TTC549 (cell line): Measurements from ENCODE around the gene IPO8.

Experiments
- FAIRE-seq: peaks from 2 replicates; lab custom pipeline; 2012; peaks lifted over from hg19 to GRCh38; lab: Jason Lieb, UNC

Gene IPO8

GRCh38 chr12:30695199-30696102 is at the start of gene IPO8:
Gene IPO8 (minus strand): TSS chr12:30695869. CDS start chr12:30695647, 222 bp downstream.
- peak; percentile 46 for FAIRE-seq

DNA sequence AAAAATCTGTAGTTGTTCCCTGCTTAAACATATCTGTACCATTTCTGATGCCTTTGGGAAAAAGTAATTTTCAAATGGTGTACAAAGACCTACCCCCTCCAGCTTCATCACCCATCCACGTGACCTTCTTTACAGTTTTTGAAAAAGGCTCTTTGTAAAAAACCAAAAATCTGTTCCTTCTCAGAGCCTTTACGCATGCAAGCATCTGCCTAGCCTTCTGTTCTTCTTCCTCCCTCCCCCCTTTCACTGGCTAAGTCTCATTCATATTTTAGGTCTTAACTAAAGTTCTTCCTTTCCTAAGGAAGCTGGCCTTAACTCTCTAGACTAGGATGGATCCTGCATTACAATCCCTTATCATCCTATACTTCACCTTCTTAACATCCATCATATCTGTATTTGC is 48.7 kb upstream of the IPO8 start:
- no peak for FAIRE-seq

GRCh38 chr12:30740274-30740673 is 44.6 kb upstream of the IPO8 start:
- no peak for FAIRE-seq

DNA sequence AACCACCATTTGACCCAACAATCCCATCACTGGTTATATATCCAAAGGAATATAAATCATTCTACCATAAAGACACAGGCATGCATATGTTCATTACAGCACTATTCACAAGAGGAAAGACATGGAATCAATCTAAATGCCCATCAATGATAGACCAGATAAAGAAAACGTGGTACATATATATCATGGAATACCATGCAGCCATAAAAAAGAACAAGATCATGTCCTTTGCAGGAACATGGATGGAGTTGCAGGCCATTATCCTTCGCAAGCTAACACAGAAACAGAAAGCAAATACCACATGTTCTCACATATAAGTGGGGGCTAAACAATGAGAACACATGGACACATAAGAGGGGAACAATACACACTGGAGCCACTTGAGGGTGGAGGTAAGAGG is 43.4 kb upstream of the IPO8 start:
- FAIRE-seq, result no peak

DNA sequence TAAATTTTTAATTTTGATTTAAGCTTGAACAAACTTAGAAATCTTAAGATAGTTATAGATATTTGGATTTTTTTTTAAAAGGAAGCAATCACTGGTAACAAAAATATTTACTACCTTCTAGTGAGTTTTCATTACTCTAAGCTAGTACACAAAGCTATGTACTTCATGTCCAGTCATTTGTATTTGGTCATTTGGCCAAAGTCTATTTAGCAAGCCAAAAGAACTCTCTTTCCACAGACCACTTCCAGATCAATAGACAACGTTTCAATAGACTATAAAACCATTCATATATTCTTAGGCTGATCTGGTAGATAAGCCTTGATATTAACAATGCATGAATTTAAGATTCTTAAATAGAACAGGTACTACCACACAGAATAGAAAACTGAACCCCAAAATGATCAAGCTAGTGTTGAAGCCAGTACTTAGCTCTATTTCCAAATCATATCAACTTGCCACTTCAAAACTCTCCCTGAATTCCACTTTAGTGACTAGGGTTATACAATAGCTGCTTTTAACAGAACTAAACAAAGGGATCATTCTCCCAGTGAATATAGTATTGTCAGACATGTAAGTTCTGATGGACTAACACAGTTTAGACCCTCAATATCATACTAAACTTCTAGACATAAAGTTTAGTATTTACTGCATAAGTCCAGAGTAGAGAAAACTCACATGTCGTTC is 37.4 kb upstream of the IPO8 start:
- no peak for FAIRE-seq

GRCh38 chr12:30730011-30730410 is 34.3 kb upstream of the IPO8 start:
- no peak for FAIRE-seq

GRCh38 chr12:30729547-30729946 is 33.9 kb upstream of the IPO8 start:
- FAIRE-seq, result no peak

- FAIRE-seq, result no peak
Observed at GRCh38 chr12:30726647-30727046, 31.0 kb upstream of the IPO8 start.

DNA sequence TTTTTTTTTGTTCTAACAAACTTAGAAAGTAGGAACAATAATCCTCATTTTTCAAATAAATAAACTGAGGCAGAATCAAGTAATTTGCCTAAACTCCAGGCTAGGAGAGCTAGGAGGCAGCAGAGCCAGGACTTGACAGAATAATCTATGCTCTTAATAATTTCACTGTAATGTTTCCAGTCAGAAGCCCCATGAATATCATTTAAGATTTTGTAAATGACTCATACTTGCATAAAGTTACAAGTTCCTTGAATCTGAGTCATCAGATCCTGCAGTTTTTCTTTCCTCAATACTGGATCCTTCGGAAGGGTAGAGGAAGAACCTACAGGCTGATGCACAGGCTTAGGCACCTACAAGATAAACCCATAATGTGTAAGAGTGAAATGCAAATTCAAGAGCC is 30.1 kb upstream of the IPO8 start:
- FAIRE-seq, result no peak

DNA sequence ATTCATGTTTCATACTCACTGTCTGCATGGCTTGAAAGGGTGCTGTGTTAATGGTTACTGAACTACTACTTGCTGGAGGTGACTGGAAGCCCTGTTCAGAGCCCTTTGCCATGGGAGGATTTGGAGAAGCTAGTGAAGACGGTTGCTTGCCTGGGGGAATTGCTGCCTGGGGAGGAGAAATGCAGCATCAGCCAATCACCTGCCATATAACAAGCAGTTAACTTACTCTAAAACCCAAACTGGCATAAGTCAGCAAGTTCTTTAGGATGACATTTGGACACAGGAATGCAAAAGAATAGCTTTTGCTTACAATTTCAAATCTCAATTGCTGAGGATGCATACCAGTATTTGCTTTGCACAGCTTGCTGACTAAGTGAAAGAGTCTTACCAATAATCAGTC is 23.4 kb upstream of the IPO8 start:
- no peak for FAIRE-seq

DNA sequence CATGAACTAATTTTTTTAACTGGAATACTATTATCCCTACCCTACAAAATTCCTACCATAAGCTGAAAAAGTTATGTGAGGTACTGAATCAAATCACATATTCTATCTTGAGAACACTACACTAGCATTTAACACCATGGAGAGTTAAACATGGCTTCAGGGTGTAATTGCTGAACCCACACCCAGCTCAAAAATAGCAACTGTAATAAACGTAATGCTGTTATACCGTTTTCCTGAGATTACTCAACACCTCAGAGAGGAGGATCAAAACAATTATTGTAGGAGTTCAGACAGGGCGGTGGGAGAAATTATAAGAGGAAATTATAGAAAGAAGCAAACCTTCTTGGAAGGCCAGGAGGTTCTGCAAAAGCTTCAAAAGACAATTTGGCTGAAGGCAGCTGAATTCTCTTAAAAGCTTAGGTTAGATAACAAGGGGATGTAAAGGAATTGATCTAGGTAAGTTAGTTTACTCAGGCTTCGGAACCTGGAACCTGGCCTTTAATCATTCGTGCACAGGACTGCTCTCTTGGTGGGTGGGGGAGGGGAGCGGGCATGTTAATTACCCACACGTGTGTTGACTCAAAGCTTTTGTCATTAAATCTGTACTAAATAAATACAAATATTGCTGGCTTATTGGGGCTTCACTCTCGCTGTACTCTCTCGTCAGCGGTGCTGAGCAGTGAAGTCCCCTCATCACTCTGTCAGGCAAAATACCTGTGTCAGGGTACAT is 12.1 kb upstream of the IPO8 start:
- FAIRE-seq, result no peak

- no peak for FAIRE-seq
Observed at GRCh38 chr12:30706476-30706875, 10.8 kb upstream of the IPO8 start.

DNA sequence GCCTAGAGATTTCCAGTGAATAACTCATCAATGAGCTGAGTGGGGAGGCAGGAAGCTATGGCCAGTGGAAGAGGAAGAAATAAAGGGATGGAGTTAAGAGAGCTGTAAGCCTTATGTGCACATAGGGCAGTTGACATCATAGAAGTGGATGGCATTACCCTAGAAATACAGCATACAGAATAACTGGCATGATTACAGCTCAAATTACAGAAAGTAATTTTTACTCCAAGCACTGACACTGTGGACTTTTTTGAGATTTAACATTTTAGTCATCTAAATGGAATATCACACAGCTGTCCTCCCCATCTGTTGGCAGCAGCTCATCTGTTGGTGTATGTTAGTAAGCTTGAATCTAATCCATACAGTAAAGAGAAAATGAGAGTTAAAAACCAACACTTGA is 5.4 kb upstream of the IPO8 start:
- FAIRE-seq, result no peak

- no peak for FAIRE-seq
Observed at GRCh38 chr12:30700216-30700900, 4.7 kb upstream of the IPO8 start.

DNA sequence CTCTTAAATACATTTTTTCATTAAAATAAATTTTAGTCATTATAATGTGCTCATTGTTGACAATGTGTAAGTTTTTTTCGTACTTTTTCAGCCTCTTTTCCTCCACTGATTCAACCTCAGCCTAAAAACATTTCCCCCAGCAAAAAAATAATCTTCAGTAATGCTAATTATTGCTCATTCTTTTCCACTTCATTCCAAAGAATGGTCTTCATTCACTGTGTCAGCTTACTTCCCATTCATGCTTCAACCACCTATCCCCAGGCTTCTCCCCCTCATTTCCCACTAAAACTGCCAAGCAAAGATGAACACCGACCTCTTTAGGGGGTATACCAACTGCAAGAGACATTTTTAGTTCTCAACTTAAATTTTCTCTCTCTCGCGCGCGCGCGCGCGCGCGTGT is 2.7 kb upstream of the IPO8 start:
- FAIRE-seq, result no peak

GRCh38 chr12:30696943-30697342 is 1.3 kb upstream of the IPO8 start:
- FAIRE-seq, result no peak

DNA sequence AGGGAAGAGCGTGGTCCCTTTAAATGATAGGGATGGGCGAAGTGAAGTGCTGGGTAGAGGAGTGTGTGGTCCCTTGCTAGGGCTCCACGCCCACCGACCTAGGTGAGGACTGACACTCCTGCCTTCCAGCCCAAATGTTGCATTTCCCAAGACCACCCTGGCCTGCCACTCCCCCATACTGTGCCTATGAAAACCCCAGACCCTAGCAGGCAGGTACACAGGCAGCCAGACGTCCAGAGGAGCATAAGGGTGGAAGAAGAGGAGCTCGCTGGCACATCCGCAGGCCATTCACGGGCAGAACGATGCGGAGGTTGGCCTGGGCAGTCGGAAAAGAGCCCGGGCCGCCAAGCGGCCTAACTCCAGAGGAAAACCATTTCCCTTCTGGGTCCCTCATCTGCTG is 817 bp upstream of the IPO8 start:
- FAIRE-seq, result no peak

DNA sequence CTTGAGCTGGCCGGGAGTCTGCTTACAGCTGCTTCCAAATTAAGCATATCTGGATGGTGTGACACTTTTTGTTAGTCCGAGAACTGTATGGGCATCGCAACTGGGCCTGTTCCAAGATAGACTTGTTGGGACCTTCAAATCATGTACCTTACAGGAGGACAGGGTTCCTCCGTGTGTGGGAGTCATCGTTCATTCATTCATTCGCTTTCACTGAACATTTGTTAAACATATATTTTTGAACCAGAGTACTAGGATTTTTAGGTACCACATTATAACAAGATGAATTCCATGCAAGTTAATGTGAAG is 387 bp upstream of the IPO8 start:
- FAIRE-seq, result no peak

- no peak for FAIRE-seq
Observed at GRCh38 chr12:30694412-30695198, 1.1 kb downstream of the IPO8 start.

DNA sequence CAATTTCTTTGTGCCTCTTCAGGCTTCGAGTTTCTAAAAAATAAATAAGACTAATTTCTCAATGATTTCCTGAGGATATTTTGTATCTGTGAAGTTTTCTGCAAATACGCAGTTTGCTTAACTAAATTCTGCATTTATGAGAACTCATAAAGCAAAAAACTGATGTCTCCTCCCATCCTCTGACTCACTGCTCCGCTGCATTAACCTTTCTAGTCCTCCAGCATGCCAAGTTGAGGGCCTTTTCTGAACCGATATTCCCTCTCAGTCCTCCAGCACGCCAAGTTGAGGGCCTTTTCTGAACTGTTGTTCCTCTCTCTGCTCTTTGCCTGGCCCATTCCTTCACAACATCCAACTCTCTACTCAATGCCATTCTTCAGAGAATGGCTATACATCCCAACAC is 3.2 kb downstream of the IPO8 start:
- FAIRE-seq, result no peak

GRCh38 chr12:30691122-30691879 is 4.4 kb downstream of the IPO8 start:
- FAIRE-seq, result no peak
